SK-N-MC (cell line): Measurements from ENCODE around the gene VWA5B2.
A peak's percentile ranks its signal among the peaks of the same experiment; 100 is the strongest.

ENCODE experiments used
- EZH2 ChIP-seq: fragments of 200-600 bp; sonication (generic); IDR thresholded peaks from one replicate; pipeline ENCODE4 v1.6.1; 2017; ENCODE audit warnings: antibody characterized with exemption
- POLR2AphosphoS5 ChIP-seq: IDR thresholded peaks from 2 replicates; pipeline ENCODE4 v1.6.1; 2012; ENCODE audit warnings: mild to moderate bottlenecking, low read depth, low read length, borderline replicate concordance

DNA sequence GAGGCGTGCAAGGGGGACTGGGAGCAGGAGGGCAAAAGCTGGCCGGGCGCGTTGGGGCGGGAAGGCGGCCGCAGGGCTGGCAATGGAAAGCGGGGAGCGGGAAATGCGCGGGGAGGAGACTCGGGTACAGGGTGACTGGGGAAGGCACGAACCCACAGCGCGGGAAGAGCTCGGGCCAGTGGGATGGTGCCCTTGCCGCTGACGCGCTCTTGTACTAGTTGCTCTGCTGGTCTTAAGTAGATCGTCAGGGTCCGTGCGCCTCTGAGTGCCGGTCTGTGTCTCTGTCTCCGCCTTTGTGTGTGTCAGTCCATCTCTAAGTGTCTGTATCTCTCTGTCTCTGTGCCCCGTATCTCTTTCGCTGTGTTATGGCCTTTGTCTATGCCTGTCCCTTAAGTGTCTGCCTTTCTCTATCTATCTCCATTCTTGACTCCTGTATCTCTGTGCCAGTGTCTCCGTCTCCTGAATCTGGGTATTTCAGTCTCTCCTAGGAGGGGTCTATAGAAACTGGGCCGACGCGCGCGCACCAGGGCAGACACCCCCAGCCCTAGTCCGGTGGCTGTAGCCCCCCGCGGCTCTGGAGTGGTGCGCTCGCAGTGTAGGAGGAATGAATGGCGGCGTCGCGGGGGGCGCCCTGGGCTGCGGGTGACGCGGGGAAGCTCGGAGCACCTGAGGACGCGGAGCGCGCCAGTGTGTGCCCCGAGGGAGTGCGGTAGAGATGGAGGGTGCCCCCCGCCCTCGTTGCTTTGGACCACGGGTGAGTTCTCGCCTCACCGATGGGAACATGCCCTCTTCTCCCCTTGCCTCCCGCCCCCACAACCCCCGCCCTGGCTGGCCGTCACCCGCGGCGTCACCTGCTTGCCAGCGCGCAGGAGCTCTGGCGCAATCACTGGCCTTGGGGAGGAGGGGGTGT is 32.7 kb downstream of the VWA5B2 start:
- TF ChIP-seq EZH2, result peak; percentile 55
- TF ChIP-seq POLR2AphosphoS5, result no peak
